ENCODE data around the gene IFNL1. TPM values are rescaled to one million over a fixed set of nuclear protein-coding genes. Genes with fewer than 3 reads are reported as not detected.

Gene IFNL1
- total RNA-seq, 2 experiments from 2014 or later, result not detected

DNA sequence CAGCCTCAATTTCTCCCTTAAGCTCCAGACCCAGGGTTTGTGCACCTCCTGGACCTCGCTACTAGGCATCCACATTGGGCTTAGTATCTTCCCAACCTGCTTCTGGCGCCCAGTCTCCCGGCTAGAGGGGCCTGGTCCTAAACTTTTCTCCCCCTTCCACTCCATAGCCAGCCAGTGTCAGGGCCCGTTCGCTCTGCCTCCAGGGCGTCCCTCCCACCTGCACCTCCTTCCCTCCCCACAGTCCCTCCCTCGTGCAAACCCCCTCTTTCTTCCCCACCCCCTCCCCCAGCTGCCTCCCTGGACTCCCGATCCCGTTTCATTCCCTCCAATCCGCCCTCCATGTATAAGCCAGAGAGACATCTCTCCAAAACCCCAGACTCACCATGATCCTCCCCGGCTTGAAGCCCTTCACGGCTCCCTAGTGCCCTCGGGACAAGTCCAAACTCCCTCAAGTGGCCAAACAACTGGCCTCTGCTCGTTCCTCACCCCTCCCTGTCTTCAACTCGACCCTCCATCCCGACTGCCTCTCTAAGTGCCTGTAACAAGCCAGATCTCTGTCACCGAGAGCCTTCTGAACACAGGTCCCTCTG, 45.0 kb downstream of the IFNL1 start:
- peak overlapping the region; percentile 89 for H3K4me2 ChIP-seq (ENCODE audit: low read length)
- intact Hi-C loops (cut with micrococcal nuclease; ENCODE audit: unreplicated experiment), result no loop called here
- peaks cover 53% of the 10 kb centered on the region for H3K4me1 ChIP-seq (ENCODE audit: insufficient read depth, low read length, poor library complexity, severe bottlenecking)
- H3K79me2 ChIP-seq (ENCODE audit: insufficient read depth, low read depth, low read length), result peaks cover 20% of the 10 kb centered on the region; the same call in 1 of the 2 replicates
- no peaks in the 10 kb centered on the region for H3K9me2 ChIP-seq (ENCODE audit: insufficient read depth, low read length)
- H3K4me3 ChIP-seq (ENCODE audit: low read depth, low read length, poor library complexity, severe bottlenecking), result peak overlapping the region; percentile 95
- H3K27ac ChIP-seq (ENCODE audit: low read depth, low read length, poor library complexity, severe bottlenecking), result peak overlapping the region; percentile 71
- TF ChIP-seq, protein P1, sequence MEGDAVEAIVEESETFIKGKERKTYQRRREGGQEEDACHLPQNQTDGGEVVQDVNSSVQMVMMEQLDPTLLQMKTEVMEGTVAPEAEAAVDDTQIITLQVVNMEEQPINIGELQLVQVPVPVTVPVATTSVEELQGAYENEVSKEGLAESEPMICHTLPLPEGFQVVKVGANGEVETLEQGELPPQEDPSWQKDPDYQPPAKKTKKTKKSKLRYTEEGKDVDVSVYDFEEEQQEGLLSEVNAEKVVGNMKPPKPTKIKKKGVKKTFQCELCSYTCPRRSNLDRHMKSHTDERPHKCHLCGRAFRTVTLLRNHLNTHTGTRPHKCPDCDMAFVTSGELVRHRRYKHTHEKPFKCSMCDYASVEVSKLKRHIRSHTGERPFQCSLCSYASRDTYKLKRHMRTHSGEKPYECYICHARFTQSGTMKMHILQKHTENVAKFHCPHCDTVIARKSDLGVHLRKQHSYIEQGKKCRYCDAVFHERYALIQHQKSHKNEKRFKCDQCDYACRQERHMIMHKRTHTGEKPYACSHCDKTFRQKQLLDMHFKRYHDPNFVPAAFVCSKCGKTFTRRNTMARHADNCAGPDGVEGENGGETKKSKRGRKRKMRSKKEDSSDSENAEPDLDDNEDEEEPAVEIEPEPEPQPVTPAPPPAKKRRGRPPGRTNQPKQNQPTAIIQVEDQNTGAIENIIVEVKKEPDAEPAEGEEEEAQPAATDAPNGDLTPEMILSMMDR (conservative IDR thresholded peaks at IDR 0.05; ENCODE audit: low read length), result no peak
- no peak for TF ChIP-seq EZH2phosphoT487 (IDR thresholded peaks at IDR 0.05; ENCODE audit: borderline replicate concordance, low read depth, low read length)
- peaks cover 9% of the 10 kb centered on the region; the same call in 1 of the 2 replicates for H3K36me3 ChIP-seq (ENCODE audit: insufficient read depth, low read length)
- peak overlapping the region; percentile 66; the same call in 1 of the 2 replicates for H2AFZ ChIP-seq (ENCODE audit: low read length)
- ChIA-PET POLR2A (no interaction called here), CTCF (ENCODE audit: unreplicated experiment) (no interaction called here)
- peaks cover 17% of the 10 kb centered on the region; the same call in 1 of the 2 replicates for H4K20me1 ChIP-seq (ENCODE audit: insufficient read depth, low read length)
- no peaks in the 10 kb centered on the region for H3K9me3 ChIP-seq (ENCODE audit: low read length)
- DNase-seq (ENCODE audit: low spot score), result peak; percentile 29
- BruUV-seq (replicated peaks), result no TSS peak

DNA sequence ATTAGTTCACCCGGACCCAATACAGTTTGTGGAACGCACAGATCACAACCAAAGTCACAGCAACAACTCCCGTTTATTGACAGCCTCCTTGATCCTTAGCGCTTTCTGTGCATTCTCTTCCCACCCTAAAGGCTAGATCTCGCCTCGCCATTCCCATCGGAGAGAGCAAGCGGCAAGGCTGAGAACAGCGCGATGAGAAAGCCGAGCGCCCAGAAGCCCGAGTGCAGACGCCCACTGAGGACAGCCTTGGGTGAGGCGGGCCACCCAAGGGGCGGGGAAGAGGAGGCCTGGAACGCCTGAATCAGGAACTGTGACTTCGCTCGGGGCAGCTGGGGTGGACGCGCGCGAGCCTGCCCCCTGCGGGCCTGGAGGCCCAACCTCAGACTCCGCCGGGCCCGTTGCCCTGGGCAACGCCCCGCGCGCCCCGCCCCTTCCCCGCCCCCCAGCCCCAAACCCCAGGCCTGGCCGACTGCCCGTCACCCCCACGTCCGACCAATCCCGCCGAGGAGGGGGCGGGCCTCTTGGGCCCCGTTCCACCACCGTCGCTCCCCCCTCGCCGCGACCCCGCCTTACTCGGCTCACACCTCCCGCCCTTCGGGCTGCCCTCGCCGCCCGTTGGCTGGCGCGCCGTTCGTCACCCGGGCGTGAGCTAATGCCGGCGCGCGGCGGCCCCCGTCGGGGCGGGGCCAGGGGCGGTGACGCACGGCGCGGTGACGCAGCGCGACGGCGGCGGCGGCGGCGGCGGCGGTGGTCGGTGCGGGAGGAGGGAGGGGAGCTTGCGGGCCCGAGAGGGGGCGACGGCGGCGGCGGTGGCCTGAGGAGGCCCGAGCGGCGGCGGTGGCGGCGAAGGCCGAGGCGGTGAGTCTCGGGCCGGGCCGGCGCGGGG, 45.8 kb downstream of the IFNL1 start, which contains the start of gene SAMD4B:
Gene SAMD4B (plus strand): TSS at position 703 of the 886 bp plus-strand sequence. CDS start 14,473 bp downstream, outside the sequence.
- peak within 1 kb of the TSS; percentile 99 for H3K4me2 ChIP-seq (ENCODE audit: low read length)
- no peaks in the 10 kb centered on the region for H3K9me2 ChIP-seq (ENCODE audit: insufficient read depth, low read length)
- intact Hi-C loops (cut with micrococcal nuclease; ENCODE audit: unreplicated experiment), result loop anchor here (1.0 kb wide), 2 partner anchors 49 to 70 kb away; partner anchors contain the start of genes MED29, PAF1 and PLEKHG2
- no TSS peak for BruUV-seq (replicated peaks)
- POLR2A ChIA-PET, result interaction anchor here (0.6 to 1.2 kb wide), 3 partner anchors 12 to 111 kb away, joined by 3 read pairs; no protein-coding TSS in a partner anchor
- peak within 1 kb of the TSS; percentile 71 for H3K27ac ChIP-seq (ENCODE audit: low read depth, low read length, poor library complexity, severe bottlenecking)
- peak within 1 kb of the TSS; percentile 66; the same call in 1 of the 2 replicates for H2AFZ ChIP-seq (ENCODE audit: low read length)
- DNase-seq (ENCODE audit: low spot score), result peak; percentile 99
- peaks cover 48% of the 10 kb centered on the region for H3K4me1 ChIP-seq (ENCODE audit: insufficient read depth, low read length, poor library complexity, severe bottlenecking)
- H4K20me1 ChIP-seq (ENCODE audit: insufficient read depth, low read length), result peaks cover 19% of the 10 kb centered on the region; the same call in 1 of the 2 replicates
- H3K79me2 ChIP-seq (ENCODE audit: insufficient read depth, low read depth, low read length), result peaks cover 20% of the 10 kb centered on the region; the same call in 1 of the 2 replicates
- peaks cover 14% of the 10 kb centered on the region; the same call in 1 of the 2 replicates for H3K36me3 ChIP-seq (ENCODE audit: insufficient read depth, low read length)
- no peak for TF ChIP-seq EZH2phosphoT487 (IDR thresholded peaks at IDR 0.05; ENCODE audit: borderline replicate concordance, low read depth, low read length)
- TF ChIP-seq, protein P1 (conservative IDR thresholded peaks at IDR 0.05; ENCODE audit: low read length), result peak; percentile 68
- no peaks in the 10 kb centered on the region for H3K9me3 ChIP-seq (ENCODE audit: low read length)
- CTCF ChIA-PET (ENCODE audit: unreplicated experiment), result interaction anchor here (0.6 kb wide), 1 partner anchor 12 kb away, joined by 3 read pairs; no protein-coding TSS in a partner anchor
- peak within 1 kb of the TSS; percentile 96 for H3K4me3 ChIP-seq (ENCODE audit: low read depth, low read length, poor library complexity, severe bottlenecking)
